ENCODE results near the gene ERICH6B.

GRCh38 chr13:45628094-45628493 lies 12.6 kb upstream of the ERICH6B start:
- TF ChIP-seq POLR2A (IDR thresholded peaks at IDR 0.05; ENCODE audit: low read depth) (no peak), POLR2AphosphoS5 (IDR thresholded peaks at IDR 0.05) (no peak)

All from esophagus muscularis mucosa (tissue), 2 donors.